Stimulated activated CD8-positive, alpha-beta memory T cell treated with anti-CD3 and anti-CD28 coated beads, Interleukin-15, amount 100 ng/mL, for 1 hour (primary cell): ENCODE measurements around the gene CDC42BPB.

Source experiments
- DNase-seq: peaks from one replicate; pipeline ENCODE4 v3.0.0-alpha.2; 2020; ENCODE audit warnings: low read depth

The CDC42BPB gene, protein sequence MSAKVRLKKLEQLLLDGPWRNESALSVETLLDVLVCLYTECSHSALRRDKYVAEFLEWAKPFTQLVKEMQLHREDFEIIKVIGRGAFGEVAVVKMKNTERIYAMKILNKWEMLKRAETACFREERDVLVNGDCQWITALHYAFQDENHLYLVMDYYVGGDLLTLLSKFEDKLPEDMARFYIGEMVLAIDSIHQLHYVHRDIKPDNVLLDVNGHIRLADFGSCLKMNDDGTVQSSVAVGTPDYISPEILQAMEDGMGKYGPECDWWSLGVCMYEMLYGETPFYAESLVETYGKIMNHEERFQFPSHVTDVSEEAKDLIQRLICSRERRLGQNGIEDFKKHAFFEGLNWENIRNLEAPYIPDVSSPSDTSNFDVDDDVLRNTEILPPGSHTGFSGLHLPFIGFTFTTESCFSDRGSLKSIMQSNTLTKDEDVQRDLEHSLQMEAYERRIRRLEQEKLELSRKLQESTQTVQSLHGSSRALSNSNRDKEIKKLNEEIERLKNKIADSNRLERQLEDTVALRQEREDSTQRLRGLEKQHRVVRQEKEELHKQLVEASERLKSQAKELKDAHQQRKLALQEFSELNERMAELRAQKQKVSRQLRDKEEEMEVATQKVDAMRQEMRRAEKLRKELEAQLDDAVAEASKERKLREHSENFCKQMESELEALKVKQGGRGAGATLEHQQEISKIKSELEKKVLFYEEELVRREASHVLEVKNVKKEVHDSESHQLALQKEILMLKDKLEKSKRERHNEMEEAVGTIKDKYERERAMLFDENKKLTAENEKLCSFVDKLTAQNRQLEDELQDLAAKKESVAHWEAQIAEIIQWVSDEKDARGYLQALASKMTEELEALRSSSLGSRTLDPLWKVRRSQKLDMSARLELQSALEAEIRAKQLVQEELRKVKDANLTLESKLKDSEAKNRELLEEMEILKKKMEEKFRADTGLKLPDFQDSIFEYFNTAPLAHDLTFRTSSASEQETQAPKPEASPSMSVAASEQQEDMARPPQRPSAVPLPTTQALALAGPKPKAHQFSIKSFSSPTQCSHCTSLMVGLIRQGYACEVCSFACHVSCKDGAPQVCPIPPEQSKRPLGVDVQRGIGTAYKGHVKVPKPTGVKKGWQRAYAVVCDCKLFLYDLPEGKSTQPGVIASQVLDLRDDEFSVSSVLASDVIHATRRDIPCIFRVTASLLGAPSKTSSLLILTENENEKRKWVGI (N-terminal part only)

DNA sequence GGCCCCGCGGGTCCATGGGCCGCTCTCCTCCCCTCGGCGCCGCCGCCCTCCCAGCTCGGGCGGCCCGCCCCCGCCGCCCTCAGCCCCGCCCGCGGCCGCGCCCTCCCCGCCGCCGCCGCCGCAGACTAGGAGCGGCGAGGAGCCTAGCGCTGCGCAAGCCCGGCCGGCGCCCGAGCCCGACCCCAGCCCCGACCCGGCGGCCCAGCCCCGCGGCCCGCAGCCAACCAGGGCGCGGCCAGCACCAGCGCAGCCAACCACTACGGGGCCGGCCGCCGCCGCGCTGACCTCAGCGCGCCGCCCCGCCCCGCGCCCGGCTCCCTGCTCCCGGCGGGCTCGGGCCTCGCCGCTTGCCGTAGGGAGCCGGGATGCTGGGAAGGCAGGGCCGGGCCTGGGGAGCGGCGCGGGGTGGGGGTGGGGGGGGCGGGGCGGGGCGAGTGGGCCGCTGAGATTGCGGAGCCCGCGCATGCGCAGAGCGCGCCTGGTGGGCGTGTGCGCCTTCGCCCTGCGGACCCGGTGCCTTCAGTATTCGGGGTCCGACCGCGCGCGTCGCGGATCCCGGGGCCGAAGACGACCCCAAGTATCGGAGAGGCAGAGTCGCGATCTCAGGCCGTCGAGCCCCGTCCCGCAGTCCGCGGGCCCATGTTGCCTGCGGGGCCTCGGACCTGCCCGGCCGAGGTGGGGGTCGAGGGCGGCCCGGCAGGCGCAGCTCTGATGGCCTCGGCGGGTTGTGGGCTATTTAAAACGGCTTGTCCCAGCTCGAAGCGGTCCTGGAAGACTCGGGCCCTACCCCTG, at the start of gene CDC42BPB:
Gene CDC42BPB (minus strand): TSS at position 178 of the 792 bp plus-strand sequence. CDS start 376 bp downstream, outside the sequence.
- no peak for DNase-seq

DNA sequence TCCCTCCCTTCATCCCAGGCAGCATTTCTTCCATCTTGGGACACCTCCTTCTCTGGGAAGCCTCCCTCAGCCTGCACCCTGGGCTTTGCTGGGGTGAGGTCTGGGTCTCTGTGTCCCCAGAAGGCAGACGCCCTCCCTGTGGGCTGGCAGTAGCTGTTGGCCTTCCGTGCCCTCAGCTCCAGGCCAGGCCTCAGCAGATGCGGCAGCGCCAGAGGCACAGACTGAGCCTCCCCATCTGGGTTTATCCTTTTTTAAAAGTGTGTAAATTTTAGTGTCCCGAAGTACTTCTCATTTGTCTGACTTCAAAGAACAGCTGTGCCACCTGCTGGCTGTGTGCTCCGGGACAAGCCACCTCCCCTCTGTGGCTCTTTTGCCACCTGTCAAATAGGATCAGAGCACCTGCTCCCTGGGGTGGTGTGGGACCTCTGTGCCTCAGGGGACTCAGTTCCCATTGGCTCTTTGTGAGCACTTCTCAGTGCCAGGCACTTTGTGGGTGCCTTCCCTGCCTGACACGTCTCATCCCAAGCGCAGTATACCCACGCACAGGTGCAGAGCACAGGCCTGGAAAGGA, 48.3 kb upstream of the CDC42BPB start:
- no peak for DNase-seq

DNA sequence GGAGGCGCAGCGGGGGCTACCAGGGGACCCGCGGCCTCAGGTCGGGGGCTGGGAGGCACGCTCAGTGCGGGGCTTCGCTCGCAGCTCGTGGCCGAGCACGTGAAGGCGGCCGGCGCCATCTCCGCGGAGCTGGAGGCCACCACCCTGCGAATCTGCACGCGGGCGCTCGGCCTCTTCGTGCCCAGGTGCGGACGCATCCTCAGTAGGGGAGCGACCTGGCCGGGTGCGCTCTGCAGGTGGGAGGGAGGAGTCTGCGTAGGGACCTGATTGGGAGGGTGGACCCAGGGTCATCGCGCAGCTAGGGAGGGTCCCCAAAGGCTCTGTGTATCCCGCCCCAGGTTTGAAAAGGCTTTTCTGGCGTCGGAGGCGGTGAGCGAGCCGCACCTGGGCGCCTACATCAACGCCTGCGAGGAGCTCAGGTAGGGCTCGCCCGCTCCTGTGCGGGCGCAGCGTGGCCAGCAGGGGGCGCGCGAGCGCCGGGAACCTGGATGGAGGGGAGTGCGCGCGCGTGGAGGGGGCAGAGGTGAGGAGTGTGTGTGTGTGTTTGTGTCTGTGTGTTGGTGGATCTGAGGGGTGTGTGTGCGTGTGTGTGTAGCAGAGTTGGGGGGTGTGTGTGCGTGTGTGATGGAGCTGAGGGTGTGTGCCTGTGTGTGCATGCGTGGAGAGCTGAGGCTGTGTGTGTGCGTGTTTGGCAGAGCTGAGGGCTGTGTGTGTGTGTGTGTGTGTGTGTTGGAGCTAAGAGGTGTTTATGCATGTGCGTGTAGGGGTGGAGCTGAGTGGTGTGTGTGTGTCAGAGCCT, 47.5 kb upstream of the CDC42BPB start:
- peak; percentile 49 for DNase-seq

DNA sequence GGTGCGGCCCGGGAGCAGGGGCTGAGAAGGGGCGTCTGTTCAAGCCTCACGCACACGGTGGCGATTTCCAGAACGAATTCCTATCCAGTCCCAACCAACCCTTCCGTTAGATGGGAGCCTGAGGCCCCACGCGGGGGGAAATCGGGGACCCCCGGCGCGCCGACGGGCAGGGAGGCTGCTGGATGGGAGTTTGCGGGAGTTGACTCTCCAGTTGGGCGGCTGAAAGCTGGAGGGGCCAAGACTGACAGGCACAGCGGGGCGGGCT, 47.0 kb upstream of the CDC42BPB start:
- DNase-seq = no peak

DNA sequence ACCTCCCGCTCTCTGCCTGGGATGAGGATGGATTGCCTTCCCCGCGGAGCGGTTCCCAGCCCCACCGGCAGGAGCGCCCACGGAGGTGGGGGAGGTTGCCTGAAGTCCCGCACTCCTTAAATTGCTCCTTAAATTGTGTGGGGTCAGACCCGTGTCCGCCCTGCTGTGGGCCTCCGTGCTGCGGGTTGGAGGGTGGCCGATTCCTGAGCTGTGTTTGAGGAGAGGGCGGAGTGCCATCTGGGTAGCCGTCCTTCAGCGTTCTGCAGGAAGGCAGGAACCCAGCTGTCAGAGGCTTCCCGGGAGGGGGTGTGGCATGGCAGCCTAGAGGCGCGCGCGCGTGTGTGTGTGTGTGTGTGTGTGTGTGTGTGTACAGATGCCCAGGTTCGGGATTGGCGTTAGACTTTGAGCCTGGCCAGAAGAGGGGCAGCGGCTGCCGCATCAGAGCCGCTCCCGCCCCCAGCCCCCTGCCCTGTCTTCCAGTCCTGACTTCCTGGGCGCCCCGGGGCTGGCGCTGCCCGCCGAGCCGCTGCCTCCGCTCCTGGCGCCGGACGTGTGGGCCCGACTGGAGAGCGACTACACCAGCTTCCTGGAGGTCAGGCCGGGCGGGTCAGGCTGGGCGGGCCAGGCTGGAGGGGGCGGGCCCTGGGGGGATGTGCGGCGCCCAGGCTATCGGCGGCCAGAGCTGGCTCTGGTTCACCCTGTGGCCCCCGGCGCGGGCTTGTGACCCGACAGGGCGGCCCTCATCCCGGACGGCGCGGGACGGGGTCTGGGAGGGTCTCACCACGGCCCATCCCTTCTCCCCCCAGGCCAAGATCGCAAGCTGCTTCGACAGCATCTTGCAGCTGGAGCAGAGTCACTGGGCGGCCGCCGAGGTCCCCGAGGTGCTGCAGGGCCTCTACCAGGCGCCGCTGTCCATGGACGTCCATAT, 46.4 kb upstream of the CDC42BPB start:
- DNase-seq = no peak

DNA sequence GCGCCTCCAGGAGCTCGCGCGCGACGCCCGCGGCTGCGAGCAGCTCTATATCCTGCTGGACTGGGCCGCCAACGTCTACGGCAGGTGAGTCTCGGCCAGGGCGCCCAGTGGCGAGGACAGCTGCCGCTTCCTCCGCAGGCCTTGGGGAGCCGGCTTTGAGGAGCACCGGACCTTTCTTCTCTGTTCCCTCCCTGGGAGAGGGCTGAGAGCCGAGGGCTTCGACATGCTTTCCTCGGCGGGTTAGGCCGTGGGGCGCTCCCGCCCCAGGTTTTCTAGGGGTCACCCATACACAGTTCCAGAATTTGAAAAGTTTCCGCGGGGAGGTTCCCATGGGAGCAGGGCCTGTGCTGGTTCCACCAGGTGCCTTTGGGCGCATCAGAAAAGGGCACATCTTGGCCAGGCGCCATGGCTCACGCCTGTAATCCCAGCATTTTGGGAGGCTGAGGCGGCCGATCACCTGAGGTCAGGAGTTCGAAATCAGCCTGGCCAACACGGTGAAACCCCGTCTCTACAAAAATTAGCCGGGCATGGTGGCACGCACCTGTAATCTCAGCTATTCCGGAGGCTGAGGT, 45.4 kb upstream of the CDC42BPB start:
- DNase-seq = no peak

DNA sequence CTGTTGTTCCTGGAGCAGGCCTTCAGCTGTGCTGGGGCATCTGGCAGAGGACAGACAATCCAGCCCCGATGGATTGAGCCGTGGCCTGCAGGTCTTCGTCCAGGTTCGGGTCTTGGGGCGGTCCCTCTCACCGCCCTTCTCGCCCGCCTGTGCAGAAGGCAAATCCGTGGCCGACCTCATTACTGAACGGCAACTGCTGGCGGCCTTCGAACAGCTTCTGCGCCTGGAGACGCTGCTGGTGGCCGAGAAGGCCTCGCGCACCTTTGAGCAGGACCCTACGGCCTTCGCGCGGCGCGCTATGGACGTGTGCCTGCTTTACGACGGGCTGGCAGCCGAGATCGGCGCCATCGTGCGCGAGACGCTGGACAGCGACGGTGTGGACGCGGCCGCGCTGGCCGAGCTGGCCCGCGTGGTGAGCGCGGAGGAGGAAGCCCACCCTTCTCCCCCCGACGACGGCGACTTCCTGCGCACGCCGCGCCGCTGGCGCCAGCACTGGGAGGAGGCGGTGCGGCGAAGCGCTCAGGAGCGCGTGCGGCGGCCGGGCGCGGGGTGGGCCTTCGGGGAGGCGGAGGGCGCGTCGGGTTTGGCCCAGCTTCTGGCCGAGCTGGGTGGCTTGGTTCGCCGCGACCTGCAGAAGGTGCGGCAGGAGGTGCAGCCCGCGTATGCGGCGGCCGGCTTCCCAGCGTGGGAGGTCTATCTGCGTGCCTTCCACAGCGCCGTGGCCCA, 44.8 kb upstream of the CDC42BPB start:
- DNase-seq = no peak

DNA sequence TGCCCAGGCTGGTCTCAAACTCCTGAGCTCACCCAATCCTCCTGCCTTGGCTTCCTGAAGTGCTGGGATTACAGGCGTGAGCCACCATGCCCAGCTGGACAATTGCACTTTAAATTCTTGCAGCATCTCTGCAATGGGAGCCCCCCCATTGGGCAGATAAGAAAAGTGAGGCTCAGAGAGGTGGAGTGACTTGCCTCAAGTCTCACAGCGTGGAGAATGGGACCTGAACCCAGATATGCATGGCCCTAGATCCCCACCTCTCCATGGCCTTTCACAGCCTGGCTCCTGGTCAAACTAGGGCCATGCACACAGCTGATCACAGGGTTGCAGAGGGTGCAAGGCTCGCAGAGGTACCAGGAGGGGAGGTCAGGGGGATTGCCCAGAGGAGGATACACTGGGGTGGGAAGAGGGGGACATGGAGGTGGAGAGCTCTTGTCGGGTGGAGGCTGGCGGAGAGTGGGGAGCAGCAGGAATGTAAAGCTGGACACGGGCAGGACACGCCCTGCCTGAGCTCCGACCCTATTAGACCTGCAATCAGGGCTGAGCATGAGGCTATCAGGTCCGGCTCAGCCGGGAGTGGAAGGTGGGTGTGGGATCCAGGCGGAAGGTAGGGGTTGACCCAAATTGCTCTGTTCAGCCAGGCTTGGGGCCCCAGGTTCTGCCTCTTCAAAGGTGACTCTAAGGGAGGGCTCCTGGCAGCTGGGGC, 44.1 kb upstream of the CDC42BPB start:
- DNase-seq = no peak

DNA sequence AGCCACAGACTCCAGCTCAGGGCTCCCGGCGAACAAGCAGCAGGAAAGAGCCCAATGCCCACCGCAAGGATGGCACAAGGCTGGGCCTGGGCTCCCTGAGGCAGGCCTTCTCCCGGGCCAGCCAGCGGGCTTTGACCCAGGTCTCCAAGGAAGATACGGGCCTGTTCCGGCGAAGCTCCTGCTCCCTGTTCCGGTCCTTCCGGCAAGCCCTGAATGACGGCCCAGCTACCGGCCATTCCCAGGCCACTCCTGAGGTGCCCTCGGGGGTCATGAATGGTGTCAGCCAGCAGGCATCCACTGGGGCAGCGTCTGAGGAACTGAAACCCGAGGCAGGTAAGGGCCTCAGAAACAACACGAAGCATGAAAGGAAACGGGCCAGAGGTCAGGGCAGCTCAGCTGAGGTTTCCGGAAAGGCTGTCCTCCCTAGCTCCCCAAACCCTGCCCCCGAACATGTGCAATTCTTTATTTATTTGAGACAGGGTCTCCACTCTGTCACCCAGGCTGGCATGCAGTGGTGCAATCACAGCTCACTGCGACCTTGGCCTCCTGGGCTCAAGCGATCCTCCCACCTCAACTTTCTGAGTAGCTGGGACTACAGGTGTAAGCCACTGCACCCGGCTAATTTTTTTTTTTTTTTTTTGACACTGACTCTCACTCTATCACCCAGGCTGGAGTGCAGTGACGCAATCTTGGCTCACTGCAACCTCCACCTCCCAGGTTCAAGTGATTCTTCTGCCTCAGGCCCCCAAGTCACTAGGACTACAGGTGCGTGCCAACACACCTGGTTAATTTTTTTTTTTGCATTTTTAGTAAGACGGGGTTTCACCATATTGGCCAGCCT, 43.2 kb upstream of the CDC42BPB start:
- no peak for DNase-seq

DNA sequence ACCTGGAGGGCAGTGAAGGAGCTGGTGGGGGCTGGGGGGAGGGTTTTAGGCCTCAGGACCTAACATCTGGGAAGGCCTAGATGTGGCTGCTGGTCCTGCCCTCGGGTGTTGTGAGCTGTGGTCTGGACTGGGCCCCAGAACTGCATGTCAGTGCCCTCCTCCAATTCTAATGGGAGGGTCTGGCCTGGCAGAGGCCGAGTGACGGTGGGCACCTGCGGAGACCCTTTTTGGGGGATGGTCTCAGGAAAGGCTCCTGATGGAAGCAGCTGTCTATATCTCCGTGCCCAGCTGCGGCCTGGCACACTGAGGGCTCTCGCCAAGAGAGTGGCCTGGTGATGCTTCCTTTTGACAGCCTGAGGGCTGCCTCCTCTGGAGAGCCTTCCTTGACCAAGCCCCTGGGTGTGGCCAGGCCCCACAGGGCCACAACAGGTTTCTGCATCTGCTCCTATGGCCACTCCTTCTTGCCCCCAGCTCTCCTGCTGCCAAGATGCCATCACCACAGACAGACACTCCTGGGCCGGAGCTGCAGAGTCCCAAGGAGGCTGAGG, 42.5 kb upstream of the CDC42BPB start:
- no peak for DNase-seq

DNA sequence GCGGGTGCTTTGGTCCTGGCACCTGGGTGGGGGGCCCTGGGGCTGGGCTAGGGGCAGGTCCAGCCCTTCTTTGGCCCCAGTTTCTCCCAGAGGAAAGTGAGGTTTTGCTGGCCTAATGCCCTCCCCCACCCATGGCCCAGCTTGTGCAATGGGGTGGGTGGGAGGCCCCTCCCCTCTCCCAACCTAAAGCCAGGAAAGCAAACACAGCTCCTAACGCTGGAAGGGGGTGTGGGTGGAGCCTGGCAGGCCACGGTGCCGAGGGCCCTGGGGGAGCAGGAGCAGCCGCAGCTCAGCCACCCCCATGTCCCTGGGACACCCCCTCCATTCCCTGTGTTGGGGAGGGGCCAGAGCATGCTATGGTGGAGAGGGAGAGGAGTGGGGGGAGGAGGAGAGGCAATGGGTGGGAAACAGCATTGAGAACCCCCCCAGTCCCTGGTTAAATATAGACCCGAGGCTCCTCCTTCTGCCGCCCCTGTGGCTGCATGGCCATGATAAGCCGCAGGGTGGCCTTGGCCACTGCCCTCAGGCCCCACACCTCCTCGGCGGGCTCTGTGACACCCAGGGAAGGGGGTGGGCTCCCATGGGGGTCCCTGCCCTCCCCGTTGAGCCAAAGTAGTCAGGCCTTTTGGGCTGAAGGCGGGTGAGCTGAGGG, 41.9 kb upstream of the CDC42BPB start:
- DNase-seq = no peak

DNA sequence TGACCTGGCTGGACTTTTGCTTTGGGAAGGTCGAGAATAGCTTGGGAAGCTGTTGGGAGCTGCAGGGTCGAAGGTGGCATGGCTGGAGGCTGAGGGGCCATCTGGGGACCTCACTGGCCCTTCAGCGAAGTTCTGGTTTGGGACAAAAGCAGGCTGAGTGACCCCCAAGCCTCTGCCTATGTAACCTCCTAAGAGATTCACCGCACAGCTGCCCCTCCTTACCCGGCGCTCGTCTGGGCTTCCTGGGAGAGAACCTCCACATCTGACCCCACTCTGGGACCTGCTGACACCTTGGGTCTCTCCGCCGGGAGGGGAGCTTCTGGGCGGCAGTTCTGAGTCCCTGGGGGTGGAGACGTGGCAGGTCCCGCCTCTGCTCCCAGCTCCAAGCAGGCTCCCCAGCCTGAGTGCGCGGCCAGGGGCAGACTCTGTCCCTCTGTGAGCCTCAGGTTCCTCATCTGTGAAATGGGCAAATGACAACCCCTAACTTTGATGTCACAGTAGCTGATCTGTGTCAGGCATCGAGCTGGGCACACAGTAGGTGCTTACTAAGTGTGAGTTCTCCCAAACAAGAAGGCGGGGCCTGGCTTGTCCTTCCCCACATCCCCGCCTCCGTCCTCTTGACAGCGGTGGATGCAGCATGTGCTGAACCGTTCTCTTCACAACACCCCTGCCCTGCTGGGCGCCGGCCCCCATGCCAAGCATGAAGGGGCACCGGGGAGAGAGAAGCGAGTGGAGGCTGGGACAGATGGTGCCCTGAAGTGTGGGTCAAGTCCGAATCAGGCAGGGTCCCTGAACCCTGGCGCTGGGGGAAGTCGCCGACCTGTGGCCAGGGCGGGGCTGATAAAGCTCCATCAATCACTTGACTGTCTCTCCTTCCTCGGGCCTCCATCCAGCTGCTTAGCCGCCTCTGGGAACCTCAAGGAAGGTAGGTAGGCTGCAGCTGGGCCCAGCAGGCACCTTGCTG, 40.9 kb upstream of the CDC42BPB start:
- no peak for DNase-seq

DNA sequence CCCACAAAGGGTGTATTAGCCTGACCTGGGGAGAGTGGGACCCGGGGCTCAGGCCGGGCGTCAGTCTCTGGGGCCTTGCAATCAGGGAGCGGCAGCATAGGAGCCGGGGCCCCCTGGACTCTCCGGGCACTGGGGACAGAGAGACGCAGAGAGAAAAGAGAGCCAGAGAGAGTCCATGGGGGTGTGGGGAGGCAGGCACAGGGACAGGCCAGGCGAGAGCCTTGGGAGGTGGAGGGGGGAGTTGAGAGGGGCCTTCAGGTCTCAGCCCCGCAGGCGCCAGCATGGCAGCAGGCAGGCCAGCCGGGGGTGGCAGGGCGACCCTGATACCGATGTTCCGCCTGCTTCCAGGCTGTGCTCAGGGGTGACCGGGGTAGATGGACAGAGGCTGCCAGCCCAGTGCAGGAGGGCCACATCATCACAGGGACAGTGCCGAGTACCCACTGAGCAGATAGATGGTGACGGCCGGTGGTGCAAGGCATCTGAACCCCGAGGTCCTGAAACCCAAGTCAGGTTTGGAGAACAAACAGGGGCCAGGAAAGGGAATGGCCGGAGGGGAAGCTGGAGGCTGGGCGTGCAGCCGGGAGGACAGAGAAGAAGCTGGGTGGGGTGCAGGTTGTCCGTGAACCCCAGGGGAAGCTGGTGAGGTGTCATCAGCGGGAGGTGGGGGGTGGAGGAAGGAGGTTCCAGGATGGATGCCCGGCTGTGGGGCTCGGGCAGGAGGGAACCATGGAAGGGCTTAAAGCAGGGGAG, 40.1 kb upstream of the CDC42BPB start:
- no peak for DNase-seq

DNA sequence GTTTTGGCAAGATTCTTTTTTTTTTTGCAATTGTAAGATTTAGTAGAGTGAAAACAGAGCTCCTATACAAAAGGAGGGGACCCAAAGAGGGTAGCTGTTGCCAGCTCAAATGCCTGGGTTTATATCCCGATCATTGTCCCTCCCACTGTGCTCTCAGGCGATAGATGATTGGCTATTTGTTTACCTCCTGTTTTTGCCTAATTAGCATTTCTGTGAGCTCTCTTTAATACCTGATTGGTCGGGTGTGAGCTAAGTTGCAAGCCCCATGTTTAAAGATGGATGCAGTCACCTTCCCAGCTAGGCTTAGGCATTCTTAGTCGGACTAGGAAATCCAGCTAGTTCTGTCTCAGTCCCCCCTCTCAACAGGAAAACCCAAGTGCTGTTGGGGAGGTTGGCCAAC, 39.0 kb upstream of the CDC42BPB start:
- DNase-seq = no peak
